ENCODE data around the gene GNAZ.

DNA sequence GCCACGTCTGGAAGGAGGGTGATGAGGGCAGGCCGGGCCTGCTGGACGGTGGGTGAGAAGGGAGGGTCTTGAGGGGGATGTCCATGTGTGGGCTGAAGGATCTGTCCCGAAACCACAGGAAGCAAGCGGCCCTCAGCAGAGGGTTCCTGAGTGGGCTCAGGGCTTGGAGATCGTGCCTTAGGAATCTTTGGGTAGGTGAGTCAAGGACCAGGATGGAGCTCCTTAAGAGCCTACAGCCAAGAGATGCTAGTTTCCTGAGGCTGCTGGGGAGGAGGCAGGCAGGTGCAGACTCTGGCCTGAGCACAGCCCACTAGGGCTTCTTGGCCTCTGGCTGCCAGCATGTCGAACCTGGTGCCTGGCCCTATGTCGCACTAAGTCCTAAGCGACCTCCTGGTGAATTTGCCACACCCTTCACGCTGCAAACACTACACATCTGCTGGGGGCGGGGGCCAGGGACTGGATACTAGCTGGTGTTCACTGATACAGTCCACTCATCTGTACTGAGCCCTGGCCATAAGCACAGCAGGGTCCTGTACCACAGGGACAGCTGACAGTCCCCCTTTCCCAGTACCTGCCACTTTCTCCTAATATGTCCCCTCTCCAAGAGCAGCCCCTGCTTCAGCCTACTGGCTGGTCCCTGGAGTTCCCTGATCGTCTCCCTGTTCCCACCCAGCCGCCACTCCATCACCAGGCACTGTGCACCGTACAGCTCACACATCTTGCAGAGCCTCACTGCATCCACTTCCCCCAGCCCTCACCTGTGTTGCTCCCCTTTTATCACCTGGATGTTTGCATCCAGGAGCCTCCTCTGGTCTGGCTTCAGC is 19.5 kb downstream of the GNAZ start:
- TF ChIP-seq, protein P1, sequence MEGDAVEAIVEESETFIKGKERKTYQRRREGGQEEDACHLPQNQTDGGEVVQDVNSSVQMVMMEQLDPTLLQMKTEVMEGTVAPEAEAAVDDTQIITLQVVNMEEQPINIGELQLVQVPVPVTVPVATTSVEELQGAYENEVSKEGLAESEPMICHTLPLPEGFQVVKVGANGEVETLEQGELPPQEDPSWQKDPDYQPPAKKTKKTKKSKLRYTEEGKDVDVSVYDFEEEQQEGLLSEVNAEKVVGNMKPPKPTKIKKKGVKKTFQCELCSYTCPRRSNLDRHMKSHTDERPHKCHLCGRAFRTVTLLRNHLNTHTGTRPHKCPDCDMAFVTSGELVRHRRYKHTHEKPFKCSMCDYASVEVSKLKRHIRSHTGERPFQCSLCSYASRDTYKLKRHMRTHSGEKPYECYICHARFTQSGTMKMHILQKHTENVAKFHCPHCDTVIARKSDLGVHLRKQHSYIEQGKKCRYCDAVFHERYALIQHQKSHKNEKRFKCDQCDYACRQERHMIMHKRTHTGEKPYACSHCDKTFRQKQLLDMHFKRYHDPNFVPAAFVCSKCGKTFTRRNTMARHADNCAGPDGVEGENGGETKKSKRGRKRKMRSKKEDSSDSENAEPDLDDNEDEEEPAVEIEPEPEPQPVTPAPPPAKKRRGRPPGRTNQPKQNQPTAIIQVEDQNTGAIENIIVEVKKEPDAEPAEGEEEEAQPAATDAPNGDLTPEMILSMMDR (IDR thresholded peaks at IDR 0.05; ENCODE audit: insufficient read depth, low read depth, low read length) = no peak
- TF ChIP-seq EZH2 (IDR thresholded peaks at IDR 0.05; ENCODE audit: insufficient read depth, low read length) = no peak

Measured in astrocyte (in vitro differentiated cells and primary cell).